HT-29 (cell line): ENCODE measurements around the gene GALNT12. TPM values are rescaled to one million over a fixed set of nuclear protein-coding genes. Genes with fewer than 3 reads are reported as not detected.

ENCODE experiments used
- DNase-seq: peaks from one replicate; pipeline ENCODE4 v3.0.0-alpha.2; 2015; ENCODE audit warnings: low spot score
- total RNA-seq: library from RNA; depleted of rRNA; stranded (reverse); fragments of >200 nt; shearing (Covaris generic); gene quantifications from 2 replicates; pipeline ENCODE4 v1.2.3, GENCODE V29; 2014

The GALNT12 gene
- total RNA-seq, 1 experiment from 2014 or later: 53.2 TPM

- no peak for DNase-seq
These were observed 25.9 kb downstream of the GALNT12 start for GRCh38 chr9:98833090-98833956.

- DNase-seq: no peak
These were observed 26.9 kb downstream of the GALNT12 start for GRCh38 chr9:98834386-98834785.

- no peak for DNase-seq
These were observed 28.7 kb downstream of the GALNT12 start for GRCh38 chr9:98836206-98836605.

GRCh38 chr9:98837516-98837915 lies 30.0 kb downstream of the GALNT12 start:
- DNase-seq: no peak

GRCh38 chr9:98838155-98838867 lies 30.8 kb downstream of the GALNT12 start:
- DNase-seq: no peak

GRCh38 chr9:98838868-98839565 lies 31.5 kb downstream of the GALNT12 start:
- no peak for DNase-seq

GRCh38 chr9:98839724-98840123 lies 32.3 kb downstream of the GALNT12 start:
- DNase-seq: no peak

GRCh38 chr9:98842510-98842909 lies 35.0 kb downstream of the GALNT12 start:
- no peak for DNase-seq

- no peak for DNase-seq
These were observed 38.6 kb downstream of the GALNT12 start for GRCh38 chr9:98846081-98846480.

- no peak for DNase-seq
These were observed 39.4 kb downstream of the GALNT12 start for GRCh38 chr9:98846879-98847278.

GRCh38 chr9:98848450-98849149 lies 41.1 kb downstream of the GALNT12 start:
- DNase-seq: peak; percentile 94

GRCh38 chr9:98849563-98849962 lies 42.1 kb downstream of the GALNT12 start:
- DNase-seq: no peak

- DNase-seq: no peak
These were observed 43.6 kb downstream of the GALNT12 start for GRCh38 chr9:98850851-98851729.

GRCh38 chr9:98851730-98852459 lies 44.4 kb downstream of the GALNT12 start:
- no peak for DNase-seq

- no peak for DNase-seq
These were observed 44.9 kb downstream of the GALNT12 start for GRCh38 chr9:98852460-98852734.

GRCh38 chr9:98852961-98853360 lies 45.5 kb downstream of the GALNT12 start:
- no peak for DNase-seq

GRCh38 chr9:98854266-98854665 lies 46.8 kb downstream of the GALNT12 start:
- no peak for DNase-seq

- no peak for DNase-seq
These were observed 48.1 kb downstream of the GALNT12 start for GRCh38 chr9:98855592-98855991.

- DNase-seq: no peak
These were observed 49.5 kb downstream of the GALNT12 start for GRCh38 chr9:98856982-98857381.

GRCh38 chr9:98859941-98860340 lies 52.5 kb downstream of the GALNT12 start:
- no peak for DNase-seq
